KMS-11 (cell line): Measurements from ENCODE around the gene GPI.

ENCODE experiments used
- H2AFZ ChIP-seq: fragments of 200-600 bp; sonication (generic); 2 replicates; pipeline ENCODE4 v1.6.1; 2016; ENCODE audit warnings: antibody characterized with exemption, mixed run types, low read depth
- H3K27ac ChIP-seq: fragments of 200-600 bp; sonication (generic); 2 replicates; pipeline ENCODE4 v1.6.1; 2016; ENCODE audit warnings: mild to moderate bottlenecking, mixed run types
- H3K27me3 ChIP-seq: fragments of 200-600 bp; sonication (generic); 2 replicates; pipeline ENCODE4 v1.6.1; 2017; ENCODE audit warnings: mild to moderate bottlenecking, low read depth, mixed run types, moderate library complexity; ENCODE audit not compliant: insufficient read depth
- H3K36me3 ChIP-seq: fragments of 200-600 bp; sonication (generic); 2 replicates; pipeline ENCODE4 v1.6.1; 2017; ENCODE audit warnings: mild to moderate bottlenecking, mixed run types; ENCODE audit not compliant: insufficient read depth
- H3K4me1 ChIP-seq: fragments of 200-600 bp; sonication (generic); 2 replicates; pipeline ENCODE4 v1.6.1; 2016; ENCODE audit warnings: mild to moderate bottlenecking, low read depth, mixed run types; ENCODE audit not compliant: poor library complexity, severe bottlenecking
- H3K4me2 ChIP-seq: fragments of 200-600 bp; sonication (generic); 2 replicates; pipeline ENCODE4 v1.7.0; 2016; ENCODE audit warnings: mild to moderate bottlenecking, mixed run types
- H3K4me3 ChIP-seq: fragments of 200-600 bp; sonication (generic); IDR thresholded peaks from 2 replicates; pipeline ENCODE4 v1.6.1; 2017; ENCODE audit warnings: low read depth, low read length, mixed read lengths; ENCODE audit not compliant: insufficient read depth
- H3K79me2 ChIP-seq: fragments of 200-600 bp; sonication (generic); 2 replicates; pipeline ENCODE4 v1.6.1; 2016; ENCODE audit warnings: low read depth, mixed run types; ENCODE audit not compliant: insufficient read depth
- H3K9ac ChIP-seq: fragments of 200-600 bp; sonication (generic); 2 replicates; pipeline ENCODE4 v1.6.1; 2016; ENCODE audit warnings: mild to moderate bottlenecking, mixed run types
- H4K20me1 ChIP-seq: fragments of 200-600 bp; sonication (generic); 2 replicates; pipeline ENCODE4 v1.6.1; 2016; ENCODE audit warnings: mild to moderate bottlenecking, mixed run types; ENCODE audit not compliant: insufficient read depth
- TF ChIP-seq, protein P1 (sequence below): fragments of 200-600 bp; sonication (generic); conservative IDR thresholded peaks from 2 replicates; pipeline ENCODE4 v1.6.1; 2017; ENCODE audit warnings: low read depth, mild to moderate bottlenecking, antibody characterized with exemption, low read length, moderate library complexity, mixed read lengths

The GPI gene

DNA sequence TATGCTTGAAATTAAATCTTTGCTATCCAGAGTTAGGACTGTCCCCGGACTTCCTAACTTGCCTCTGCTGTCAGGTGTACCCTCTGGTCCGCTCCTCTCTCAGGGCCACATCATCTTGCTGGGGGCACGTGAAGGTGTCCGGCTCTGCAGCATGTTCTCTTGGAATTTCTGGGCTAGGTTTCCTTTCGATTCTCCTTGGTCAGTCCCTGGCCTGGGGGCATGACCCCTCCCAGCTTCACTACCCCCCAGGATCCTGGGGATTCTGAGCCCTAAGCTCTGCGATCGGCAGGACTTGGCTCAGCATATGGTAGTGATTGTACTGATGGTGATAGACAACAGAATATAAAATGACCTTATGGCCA lies 5.1 kb upstream of the GPI start:
- Histone ChIP-seq H3K79me2 (no peaks in the 10 kb centered on the region), H3K9ac (peak overlapping the region; percentile 50; the same call in 1 of the 2 replicates), H3K4me2 (peak overlapping the region; percentile 62; the same call in 1 of the 2 replicates), H3K27ac (peak overlapping the region; percentile 53; the same call in 1 of the 2 replicates), H3K4me1 (peaks cover 7% of the 10 kb centered on the region), H2AFZ (peak overlapping the region; percentile 19; the same call in 1 of the 2 replicates), H4K20me1 (no peaks in the 10 kb centered on the region), H3K27me3 (no peaks in the 10 kb centered on the region), H3K36me3 (no peaks in the 10 kb centered on the region), H3K4me3 (no peak overlapping the region)
- TF ChIP-seq, protein P1, sequence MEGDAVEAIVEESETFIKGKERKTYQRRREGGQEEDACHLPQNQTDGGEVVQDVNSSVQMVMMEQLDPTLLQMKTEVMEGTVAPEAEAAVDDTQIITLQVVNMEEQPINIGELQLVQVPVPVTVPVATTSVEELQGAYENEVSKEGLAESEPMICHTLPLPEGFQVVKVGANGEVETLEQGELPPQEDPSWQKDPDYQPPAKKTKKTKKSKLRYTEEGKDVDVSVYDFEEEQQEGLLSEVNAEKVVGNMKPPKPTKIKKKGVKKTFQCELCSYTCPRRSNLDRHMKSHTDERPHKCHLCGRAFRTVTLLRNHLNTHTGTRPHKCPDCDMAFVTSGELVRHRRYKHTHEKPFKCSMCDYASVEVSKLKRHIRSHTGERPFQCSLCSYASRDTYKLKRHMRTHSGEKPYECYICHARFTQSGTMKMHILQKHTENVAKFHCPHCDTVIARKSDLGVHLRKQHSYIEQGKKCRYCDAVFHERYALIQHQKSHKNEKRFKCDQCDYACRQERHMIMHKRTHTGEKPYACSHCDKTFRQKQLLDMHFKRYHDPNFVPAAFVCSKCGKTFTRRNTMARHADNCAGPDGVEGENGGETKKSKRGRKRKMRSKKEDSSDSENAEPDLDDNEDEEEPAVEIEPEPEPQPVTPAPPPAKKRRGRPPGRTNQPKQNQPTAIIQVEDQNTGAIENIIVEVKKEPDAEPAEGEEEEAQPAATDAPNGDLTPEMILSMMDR, result no peak

DNA sequence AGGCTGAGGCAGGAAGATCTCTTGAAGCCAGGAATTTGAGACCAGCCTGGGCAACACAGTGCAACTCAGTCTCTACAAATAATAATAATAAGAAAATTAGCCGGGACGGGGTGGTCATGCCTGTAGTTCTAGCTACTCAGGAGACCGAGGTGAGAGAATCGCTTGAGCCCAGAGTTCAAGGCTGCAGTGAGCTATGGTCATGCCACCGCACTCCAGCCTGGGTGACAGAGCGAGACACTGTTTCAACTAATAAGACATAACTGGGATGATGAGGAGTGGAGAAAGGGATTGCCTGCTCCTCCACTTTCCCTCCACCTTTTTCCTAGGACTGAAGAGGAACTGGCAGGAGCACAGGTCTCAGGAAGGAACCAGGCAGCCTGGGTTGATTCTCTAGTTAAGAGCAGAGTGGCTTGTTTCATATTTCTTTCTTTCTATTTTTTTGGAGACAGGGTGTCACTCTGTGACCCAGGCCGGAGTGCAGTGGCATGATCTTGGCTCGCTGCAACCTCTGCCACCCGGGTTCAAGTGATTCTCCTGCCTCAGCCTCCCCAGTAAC lies 4.6 kb upstream of the GPI start:
- peaks cover 3% of the 10 kb centered on the region; the same call in 1 of the 2 replicates for H3K79me2 ChIP-seq
- no peaks in the 10 kb centered on the region for H4K20me1 ChIP-seq
- TF ChIP-seq, protein P1, result no peak
- no peak overlapping the region for H2AFZ ChIP-seq
- no peak overlapping the region for H3K4me3 ChIP-seq
- no peak overlapping the region for H3K4me2 ChIP-seq
- no peaks in the 10 kb centered on the region for H3K27me3 ChIP-seq
- no peaks in the 10 kb centered on the region for H3K36me3 ChIP-seq
- no peak overlapping the region for H3K27ac ChIP-seq
- no peak overlapping the region for H3K9ac ChIP-seq
- peaks cover 7% of the 10 kb centered on the region for H3K4me1 ChIP-seq

DNA sequence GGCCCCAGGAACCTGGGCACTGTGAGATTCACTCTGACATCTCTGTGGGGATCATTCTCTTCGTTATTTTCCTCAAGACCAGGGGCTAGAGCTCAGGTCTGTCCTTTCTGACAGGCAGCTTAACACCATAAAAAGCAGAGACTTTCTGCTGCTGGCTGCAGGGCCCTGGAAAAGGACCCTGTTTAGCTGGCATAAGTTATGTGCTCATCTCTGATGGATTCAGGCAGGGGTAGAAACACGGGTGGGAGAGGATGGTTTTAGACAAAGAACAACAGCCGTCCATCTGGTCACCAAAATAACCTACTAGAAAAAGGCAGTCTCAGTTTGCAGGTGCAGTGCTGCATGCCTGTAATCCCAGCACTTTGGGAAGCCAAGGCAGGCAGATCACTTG lies 2.3 kb upstream of the GPI start:
- Histone ChIP-seq H3K4me3 (no peak overlapping the region), H3K79me2 (peaks cover 23% of the 10 kb centered on the region), H3K27ac (no peak overlapping the region), H3K4me2 (no peak overlapping the region), H4K20me1 (no peaks in the 10 kb centered on the region), H3K36me3 (peaks cover 14% of the 10 kb centered on the region; the same call in 1 of the 2 replicates), H3K4me1 (peaks cover 21% of the 10 kb centered on the region), H3K27me3 (no peaks in the 10 kb centered on the region), H3K9ac (no peak overlapping the region), H2AFZ (no peak overlapping the region)
- TF ChIP-seq, protein P1, result no peak

DNA sequence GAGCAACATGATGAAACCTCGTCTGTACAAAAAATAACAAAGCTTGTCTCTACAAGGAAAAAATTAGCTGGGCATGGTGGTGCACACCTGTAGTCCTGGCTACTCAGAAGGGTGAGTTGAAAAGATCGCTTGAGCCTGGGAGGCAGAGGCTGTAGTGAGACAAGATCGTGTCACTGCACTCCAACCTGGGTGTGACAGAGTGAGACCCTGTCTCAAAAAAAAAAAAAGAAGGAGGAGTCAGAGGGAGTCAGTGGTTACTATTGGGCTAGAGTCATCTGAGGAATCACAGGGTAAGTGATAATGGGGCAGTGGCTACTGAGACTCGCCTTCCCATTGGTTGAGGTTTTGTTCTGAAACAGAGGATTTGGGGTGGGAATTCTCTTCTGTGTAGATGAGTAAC lies 1.9 kb upstream of the GPI start:
- TF ChIP-seq, protein P1, result no peak
- H3K4me1 ChIP-seq, result peaks cover 21% of the 10 kb centered on the region
- no peak overlapping the region for H3K9ac ChIP-seq
- no peaks in the 10 kb centered on the region for H3K27me3 ChIP-seq
- H2AFZ ChIP-seq, result no peak overlapping the region
- no peaks in the 10 kb centered on the region for H4K20me1 ChIP-seq
- no peak overlapping the region for H3K27ac ChIP-seq
- no peak overlapping the region for H3K4me3 ChIP-seq
- peaks cover 14% of the 10 kb centered on the region; the same call in 1 of the 2 replicates for H3K36me3 ChIP-seq
- peaks cover 23% of the 10 kb centered on the region for H3K79me2 ChIP-seq
- no peak overlapping the region for H3K4me2 ChIP-seq
